OCI-LY7 (cell line): ENCODE results near the gene ZNF775. TPM values are rescaled to one million over a fixed set of nuclear protein-coding genes. Genes with fewer than 3 reads are reported as not detected.

ENCODE experiments used
- BruUV-seq: library from RNA; stranded (reverse); fragments of 400-500 nt; replicated peaks from 2 replicates; lab custom pipeline; 2021; lab: Mats Ljungman, UMichigan
- CTCF ChIA-PET: fragments of 300-600 bp; sonication (Branson Sonifier 250); formaldehyde crosslinking; loops from one replicate; lab custom pipeline; 2022; ENCODE audit warnings: antibody characterized with exemption; ENCODE audit not compliant: unreplicated experiment; lab: Charles Lee
- POLR2A ChIA-PET: fragments of 300-600 bp; sonication (Branson Sonifier 250); formaldehyde crosslinking; loops from one replicate; lab custom pipeline; 2022; ENCODE audit warnings: antibody characterized with exemption; lab: Charles Lee
- DNase-seq: peaks from one replicate; pipeline ENCODE4 v3.0.0-alpha.2; 2015; ENCODE audit warnings: low spot score
- H2AFZ ChIP-seq: fragments of 200-600 bp; sonication (generic), shearing (Covaris generic); 2 replicates; pipeline ENCODE4 v1.6.1; 2014; ENCODE audit warnings: mild to moderate bottlenecking, antibody characterized with exemption, low read length, moderate library complexity
- H3K27ac ChIP-seq: fragments of 200-600 bp; sonication (generic); 2 replicates; pipeline ENCODE4 v1.5.1; 2014; ENCODE audit warnings: mixed run types, low read depth, mild to moderate bottlenecking, moderate library complexity, low read length, inconsistent platforms; ENCODE audit not compliant: poor library complexity, severe bottlenecking
- H3K36me3 ChIP-seq: fragments of 200-600 bp; sonication (generic); 2 replicates; pipeline ENCODE4 v1.6.1; 2014; ENCODE audit warnings: mild to moderate bottlenecking, antibody characterized with exemption, low read length, moderate library complexity, mixed read lengths; ENCODE audit not compliant: insufficient read depth
- H3K4me1 ChIP-seq: fragments of 200-600 bp; sonication (generic); 2 replicates; pipeline ENCODE4 v1.5.1; 2014; ENCODE audit warnings: mild to moderate bottlenecking, low read length; ENCODE audit not compliant: insufficient read depth, poor library complexity, severe bottlenecking
- H3K4me2 ChIP-seq: fragments of 200-600 bp; sonication (generic); 2 replicates; pipeline ENCODE4 v1.6.1; 2014; ENCODE audit warnings: mild to moderate bottlenecking, low read length
- H3K4me3 ChIP-seq: fragments of 200-600 bp; sonication (generic); 2 replicates; pipeline ENCODE4 v1.5.1; 2014; ENCODE audit warnings: mild to moderate bottlenecking, low read depth, low read length; ENCODE audit not compliant: poor library complexity, severe bottlenecking
- H3K79me2 ChIP-seq: fragments of 200-600 bp; sonication (generic); 2 replicates; pipeline ENCODE4 v1.6.1; 2016; ENCODE audit warnings: low read depth, mild to moderate bottlenecking, low read length, moderate library complexity, mixed read lengths; ENCODE audit not compliant: insufficient read depth
- H3K9me2 ChIP-seq: fragments of 200-600 bp; sonication (generic); 2 replicates; pipeline ENCODE4 v1.6.1; 2016; ENCODE audit warnings: mild to moderate bottlenecking, low read length, mixed read lengths; ENCODE audit not compliant: insufficient read depth
- H3K9me3 ChIP-seq: fragments of 200-600 bp; sonication (generic); 2 replicates; pipeline ENCODE4 v1.6.1; 2014; ENCODE audit warnings: mild to moderate bottlenecking, mixed run types, low read length, mixed read lengths
- H4K20me1 ChIP-seq: fragments of 200-600 bp; sonication (generic); 2 replicates; pipeline ENCODE4 v1.6.1; 2014; ENCODE audit warnings: mild to moderate bottlenecking, antibody characterized with exemption, low read length, moderate library complexity, mixed read lengths; ENCODE audit not compliant: insufficient read depth
- EZH2phosphoT487 ChIP-seq: fragments of 200-600 bp; sonication (generic); IDR thresholded peaks from 2 replicates; pipeline ENCODE4 v1.6.1; 2018; ENCODE audit warnings: low read depth, borderline replicate concordance, mild to moderate bottlenecking, mixed run types, antibody characterized with exemption, low read length, moderate library complexity, mixed read lengths
- intact Hi-C: fragments of 100-400 bp; cut with micrococcal nuclease; formaldehyde crosslinking; loops from one replicate; pipeline ENCODE4 v1.10.0; 2022; ENCODE audit not compliant: unreplicated experiment
- total RNA-seq, 2 experiments: library from RNA; depleted of rRNA in 1 of 2; stranded (reverse); fragments of >200 nt in 1 of 2; shearing (Covaris generic) in 1 of 2; gene quantifications; 2 replicates each; pipeline ENCODE4 v1.2.3, GENCODE V29; 2014 to 2022
- TF ChIP-seq, protein P1 (sequence below): fragments of 200-600 bp; sonication (generic); conservative IDR thresholded peaks from 2 replicates; pipeline ENCODE4 v1.5.1; 2014; ENCODE audit warnings: mild to moderate bottlenecking, antibody characterized with exemption, low read length, moderate library complexity, mixed read lengths

The ZNF775 gene
- total RNA-seq, 2 experiments from 2014 or later = 4.7 to 6.5 TPM

DNA sequence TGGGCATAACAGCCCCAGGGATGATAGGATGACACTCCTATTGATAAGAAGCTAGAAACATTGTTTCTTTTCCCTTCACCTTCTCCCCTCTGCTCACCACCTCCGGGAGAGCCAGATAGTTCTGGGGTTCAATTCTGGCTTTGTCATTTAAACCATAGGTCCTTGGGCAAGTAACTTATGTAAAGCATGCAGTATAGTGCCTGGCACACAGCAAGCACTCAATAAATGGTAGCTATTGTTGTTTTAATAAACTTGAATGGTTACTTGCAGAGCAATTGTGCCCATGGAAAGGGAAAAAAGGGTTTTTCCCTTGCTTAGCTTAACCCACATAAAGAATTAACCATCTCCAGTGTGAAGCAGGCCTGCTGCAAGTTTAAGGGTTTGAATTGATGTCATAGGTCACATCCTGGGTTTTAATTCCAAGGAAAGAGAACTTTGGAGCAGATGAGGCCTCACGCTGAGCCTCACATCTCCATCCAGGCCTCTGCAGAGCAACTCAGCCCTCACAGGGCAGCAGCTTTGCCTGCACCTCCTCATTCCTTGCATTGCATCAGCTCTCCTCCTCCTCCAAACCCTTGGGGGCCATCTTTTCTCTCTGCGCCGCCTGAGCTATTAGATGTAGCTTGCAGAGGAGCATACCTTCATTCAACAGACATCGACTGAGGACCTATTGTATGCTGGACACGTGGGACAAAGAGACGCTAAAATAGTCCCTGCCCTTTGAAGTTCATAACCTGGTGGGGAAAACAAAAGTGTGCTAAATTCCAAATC lies 22.9 kb downstream of the ZNF775 start:
- Histone ChIP-seq H3K9me2 (no peaks in the 10 kb centered on the region), H3K79me2 (no peaks in the 10 kb centered on the region; the same call in 1 of the 2 replicates), H3K9me3 (no peaks in the 10 kb centered on the region), H3K4me1 (peaks cover 26% of the 10 kb centered on the region), H3K27ac (no peak overlapping the region), H3K4me2 (no peak overlapping the region), H3K4me3 (no peak overlapping the region), H4K20me1 (no peaks in the 10 kb centered on the region), H2AFZ (no peak overlapping the region), H3K36me3 (no peaks in the 10 kb centered on the region)
- DNase-seq = no peak
- TF ChIP-seq, protein P1, sequence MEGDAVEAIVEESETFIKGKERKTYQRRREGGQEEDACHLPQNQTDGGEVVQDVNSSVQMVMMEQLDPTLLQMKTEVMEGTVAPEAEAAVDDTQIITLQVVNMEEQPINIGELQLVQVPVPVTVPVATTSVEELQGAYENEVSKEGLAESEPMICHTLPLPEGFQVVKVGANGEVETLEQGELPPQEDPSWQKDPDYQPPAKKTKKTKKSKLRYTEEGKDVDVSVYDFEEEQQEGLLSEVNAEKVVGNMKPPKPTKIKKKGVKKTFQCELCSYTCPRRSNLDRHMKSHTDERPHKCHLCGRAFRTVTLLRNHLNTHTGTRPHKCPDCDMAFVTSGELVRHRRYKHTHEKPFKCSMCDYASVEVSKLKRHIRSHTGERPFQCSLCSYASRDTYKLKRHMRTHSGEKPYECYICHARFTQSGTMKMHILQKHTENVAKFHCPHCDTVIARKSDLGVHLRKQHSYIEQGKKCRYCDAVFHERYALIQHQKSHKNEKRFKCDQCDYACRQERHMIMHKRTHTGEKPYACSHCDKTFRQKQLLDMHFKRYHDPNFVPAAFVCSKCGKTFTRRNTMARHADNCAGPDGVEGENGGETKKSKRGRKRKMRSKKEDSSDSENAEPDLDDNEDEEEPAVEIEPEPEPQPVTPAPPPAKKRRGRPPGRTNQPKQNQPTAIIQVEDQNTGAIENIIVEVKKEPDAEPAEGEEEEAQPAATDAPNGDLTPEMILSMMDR = no peak
- TF ChIP-seq EZH2phosphoT487 = no peak
- intact Hi-C loops = no loop called here
- CTCF ChIA-PET = no interaction called here
- POLR2A ChIA-PET = interaction anchor here (0.5 to 1.7 kb wide), 4 partner anchors 11 to 585 kb away, joined by 3 to 4 read pairs (median 4); no protein-coding TSS in a partner anchor
- BruUV-seq = no TSS peak

DNA sequence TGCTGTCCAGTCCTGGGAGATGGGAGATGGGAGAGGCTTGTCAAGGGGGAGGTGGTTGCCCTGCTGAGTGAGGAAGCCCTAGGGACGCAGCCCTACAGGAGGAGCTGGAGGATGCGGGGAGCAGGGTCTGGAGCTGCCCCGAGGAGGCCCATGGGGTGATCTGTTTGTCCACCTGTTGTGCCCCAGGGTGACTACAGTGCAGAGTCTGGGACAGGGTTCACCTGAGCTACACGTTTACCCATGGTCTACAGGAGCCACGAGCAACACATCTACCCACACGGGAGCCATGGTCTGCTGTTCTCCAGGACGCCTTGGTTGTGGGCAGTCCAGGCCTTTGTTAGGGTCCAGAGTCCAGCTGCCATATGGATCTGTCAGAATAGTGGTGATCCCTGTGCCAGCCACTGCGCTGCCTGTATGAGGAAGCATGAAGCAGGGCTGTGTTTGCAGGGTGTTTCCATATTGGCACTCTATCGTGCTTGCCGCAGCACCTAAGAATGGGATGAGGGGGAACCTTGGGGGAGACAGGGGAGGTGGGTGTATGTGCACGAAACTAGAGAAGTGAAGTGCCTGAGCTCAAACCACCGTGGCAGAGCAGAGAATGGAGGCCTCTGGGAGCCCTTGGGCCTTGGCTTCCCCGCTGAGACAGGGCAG lies 23.7 kb downstream of the ZNF775 start:
- no peak overlapping the region for H3K4me2 ChIP-seq
- POLR2A ChIA-PET = interaction anchor here (1.7 kb wide), 1 partner anchor 17 kb away, joined by 4 read pairs; no protein-coding TSS in a partner anchor
- BruUV-seq = no TSS peak

More for the DNA sequence above, 23.7 kb downstream of the ZNF775 start:
- intact Hi-C loops = no loop called here
- Histone ChIP-seq H3K79me2 (no peaks in the 10 kb centered on the region; the same call in 1 of the 2 replicates), H3K36me3 (no peaks in the 10 kb centered on the region), H3K9me3 (no peaks in the 10 kb centered on the region), H3K4me3 (no peak overlapping the region), H2AFZ (no peak overlapping the region), H3K9me2 (no peaks in the 10 kb centered on the region), H4K20me1 (no peaks in the 10 kb centered on the region), H3K27ac (no peak overlapping the region), H3K4me1 (peaks cover 33% of the 10 kb centered on the region)
- TF ChIP-seq EZH2phosphoT487 = no peak
- TF ChIP-seq, protein P1 = no peak
- no peak for DNase-seq
- CTCF ChIA-PET = no interaction called here
